ENCODE results near the gene VCP. TPM values are rescaled to one million over a fixed set of nuclear protein-coding genes. Genes with fewer than 3 reads are reported as not detected.

The VCP gene
- polyA plus RNA-seq (2011; rRNA removed), result 428 and 543 TPM in 2 replicates
- 274 and 325 TPM in 2 replicates for polyA plus RNA-seq (2012; cell fraction: cytosol; rRNA removed)
- polyA plus RNA-seq (2012; cell fraction: nucleus; rRNA removed), result 613 and 632 TPM in 2 replicates
- 376 to 390 TPM (median 380 TPM) in 3 replicates for polyA plus RNA-seq (2017; fragmentation: RNase III; extraction: RNeasy Plus Mini Kit Qiagen cat#74134 plus additional on column Dnase treatment)
- polyA minus RNA-seq (2011; rRNA and poly(A)+ RNA removed), result 597 and 682 TPM in 2 replicates

DNA sequence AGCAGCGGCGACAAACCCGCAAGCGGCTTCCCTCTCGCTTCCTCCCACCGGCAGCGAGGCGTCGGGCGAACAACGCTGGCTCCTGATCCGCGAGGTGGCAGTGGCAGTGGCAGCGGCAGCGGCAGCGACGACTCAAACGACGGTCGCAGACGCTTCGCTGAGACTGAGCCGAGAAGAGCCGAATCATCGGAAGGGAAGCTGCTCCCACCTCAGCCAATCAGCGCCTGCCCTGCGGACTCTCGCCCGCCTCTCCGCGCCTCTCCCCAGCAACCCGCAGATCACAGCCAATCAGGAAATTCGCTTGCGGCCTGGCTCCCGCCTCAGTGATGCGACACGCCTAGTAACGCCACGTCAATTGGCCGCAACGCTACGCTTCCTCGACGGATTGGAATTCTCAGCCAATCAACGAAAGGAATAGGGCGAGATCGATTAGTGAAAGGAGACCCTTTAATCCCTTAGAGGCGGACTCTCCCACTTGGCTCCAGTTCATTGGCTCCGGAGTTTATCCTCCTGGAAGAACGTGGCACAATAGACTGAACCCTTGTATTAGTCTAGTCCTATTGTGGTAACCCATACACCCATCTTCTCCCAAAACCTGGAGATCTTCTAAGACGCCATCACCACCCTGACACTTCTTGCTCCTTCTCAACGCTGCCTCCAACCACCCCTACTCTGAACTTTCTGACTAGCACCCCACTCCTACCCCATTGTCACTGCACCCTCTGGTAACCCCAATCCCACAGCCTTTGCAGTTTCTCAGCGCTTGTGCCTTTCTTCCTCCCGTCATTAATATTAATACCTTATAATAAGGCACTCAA is at the start of gene VCP:
TSS of gene VCP (minus strand) at position 165 of the 818 bp plus-strand sequence. CDS start 272 bp downstream, outside the sequence.
- H3K4me3 ChIP-seq, result peak within 1 kb of the TSS; percentile 92
- peak within 1 kb of the TSS; percentile 97 to 98 for H3K27ac ChIP-seq
- FAIRE-seq (peak; percentile 96), ATAC-seq (peak; percentile 91 to 94), DNase-seq (ENCODE audit: low read depth in 1 of 2, low spot score in 1 of 2) (peak; percentile 99 to 100)
- no peaks in the 10 kb centered on the region for H3K9me3 ChIP-seq
- ChIA-PET POLR2A (interaction anchor here (0.5 to 3.2 kb wide), 31 partner anchors 7 to 532 kb away, joined by 3 to 47 read pairs (median 4); partner anchors contain the start of genes ATOSB, DNAJB5, FANCG and PIGO), CTCF (interaction anchor here (0.7 to 3.8 kb wide), 11 partner anchors 8 to 173 kb away, joined by 3 to 27 read pairs (median 5); partner anchors contain the start of genes ATOSB, FANCG and PIGO)
- WGBS (ENCODE audit: missing lambda C conversion rate), result 17% methylated on average over 18 of the region's 54 CpGs
- H3K4me1 ChIP-seq, result peaks cover 28% of the 10 kb centered on the region
- peak within 1 kb of the TSS; percentile 83 for H3K4me2 ChIP-seq
- TF ChIP-seq NR3C1 (IDR thresholded peaks at IDR 0.05) (no peak), HOXB13 (CRISPR knock-in tag; IDR thresholded peaks at IDR 0.05; ENCODE audit: low read depth) (no peak), TP53 (CRISPR knock-in tag; IDR thresholded peaks at IDR 0.05) (no peak), TFCP2L1 (CRISPR knock-in tag; IDR thresholded peaks at IDR 0.05) (peak; percentile 92), KDM5A (IDR thresholded peaks at IDR 0.05) (no peak), RFX5 (IDR thresholded peaks at IDR 0.05) (peak; percentile 99), HOXB5 (CRISPR knock-in tag; IDR thresholded peaks at IDR 0.05) (peak; percentile 54; the same call in 1 of the 2 replicates), ZC3H11A (IDR thresholded peaks at IDR 0.05) (no peak), JUN (IDR thresholded peaks at IDR 0.05) (peak; percentile 91 to 92), POLR2AphosphoS2 (conservative IDR thresholded peaks at IDR 0.05; ENCODE audit: low read length) (no peak), HOXA7 (CRISPR knock-in tag; IDR thresholded peaks at IDR 0.05) (peak; percentile 64; the same call in 1 of the 2 replicates), EHF (CRISPR knock-in tag; IDR thresholded peaks at IDR 0.05) (no peak; the same call in 1 of the 2 replicates), RARB (CRISPR knock-in tag; IDR thresholded peaks at IDR 0.05) (no peak), CHD4 (IDR thresholded peaks at IDR 0.05; ENCODE audit: borderline replicate concordance) (no peak), SREBF2 (IDR thresholded peaks at IDR 0.05) (no peak), FOSB (CRISPR knock-in tag; IDR thresholded peaks at IDR 0.05) (no peak), MAZ (IDR thresholded peaks at IDR 0.05; ENCODE audit: borderline replicate concordance, low read depth, low read length) (no peak), ZSCAN20 (CRISPR knock-in tag; IDR thresholded peaks at IDR 0.05) (no peak), HDAC2 (IDR thresholded peaks at IDR 0.05) (no peak), ESRRA (IDR thresholded peaks at IDR 0.05; ENCODE audit: borderline replicate concordance, low read length) (no peak), ZNF302 (CRISPR knock-in tag; IDR thresholded peaks at IDR 0.05) (no peak), CEBPB (IDR thresholded peaks at IDR 0.05) (no peak), CBX8 (IDR thresholded peaks at IDR 0.05) (no peak), EHMT2 (IDR thresholded peaks at IDR 0.05; ENCODE audit: low read depth) (no peak), POLR2A (IDR thresholded peaks at IDR 0.05; ENCODE audit: low read length) (peak; percentile 98)
- TF ChIP-seq, protein P1, sequence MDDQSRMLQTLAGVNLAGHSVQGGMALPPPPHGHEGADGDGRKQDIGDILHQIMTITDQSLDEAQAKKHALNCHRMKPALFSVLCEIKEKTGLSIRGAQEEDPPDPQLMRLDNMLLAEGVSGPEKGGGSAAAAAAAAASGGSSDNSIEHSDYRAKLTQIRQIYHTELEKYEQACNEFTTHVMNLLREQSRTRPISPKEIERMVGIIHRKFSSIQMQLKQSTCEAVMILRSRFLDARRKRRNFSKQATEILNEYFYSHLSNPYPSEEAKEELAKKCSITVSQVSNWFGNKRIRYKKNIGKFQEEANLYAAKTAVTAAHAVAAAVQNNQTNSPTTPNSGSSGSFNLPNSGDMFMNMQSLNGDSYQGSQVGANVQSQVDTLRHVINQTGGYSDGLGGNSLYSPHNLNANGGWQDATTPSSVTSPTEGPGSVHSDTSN (IDR thresholded peaks at IDR 0.05), result peak; percentile 76
- TF ChIP-seq, protein P2, sequence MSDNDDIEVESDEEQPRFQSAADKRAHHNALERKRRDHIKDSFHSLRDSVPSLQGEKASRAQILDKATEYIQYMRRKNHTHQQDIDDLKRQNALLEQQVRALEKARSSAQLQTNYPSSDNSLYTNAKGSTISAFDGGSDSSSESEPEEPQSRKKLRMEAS (IDR thresholded peaks at IDR 0.05), result peak; percentile 39; the same call in 1 of the 2 replicates
- TF ChIP-seq, protein P3, sequence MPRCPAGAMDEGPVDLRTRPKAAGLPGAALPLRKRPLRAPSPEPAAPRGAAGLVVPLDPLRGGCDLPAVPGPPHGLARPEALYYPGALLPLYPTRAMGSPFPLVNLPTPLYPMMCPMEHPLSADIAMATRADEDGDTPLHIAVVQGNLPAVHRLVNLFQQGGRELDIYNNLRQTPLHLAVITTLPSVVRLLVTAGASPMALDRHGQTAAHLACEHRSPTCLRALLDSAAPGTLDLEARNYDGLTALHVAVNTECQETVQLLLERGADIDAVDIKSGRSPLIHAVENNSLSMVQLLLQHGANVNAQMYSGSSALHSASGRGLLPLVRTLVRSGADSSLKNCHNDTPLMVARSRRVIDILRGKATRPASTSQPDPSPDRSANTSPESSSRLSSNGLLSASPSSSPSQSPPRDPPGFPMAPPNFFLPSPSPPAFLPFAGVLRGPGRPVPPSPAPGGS (IDR thresholded peaks at IDR 0.05), result peak; percentile 80; the same call in 2 of the 3 replicates
- TF ChIP-seq, protein P4, sequence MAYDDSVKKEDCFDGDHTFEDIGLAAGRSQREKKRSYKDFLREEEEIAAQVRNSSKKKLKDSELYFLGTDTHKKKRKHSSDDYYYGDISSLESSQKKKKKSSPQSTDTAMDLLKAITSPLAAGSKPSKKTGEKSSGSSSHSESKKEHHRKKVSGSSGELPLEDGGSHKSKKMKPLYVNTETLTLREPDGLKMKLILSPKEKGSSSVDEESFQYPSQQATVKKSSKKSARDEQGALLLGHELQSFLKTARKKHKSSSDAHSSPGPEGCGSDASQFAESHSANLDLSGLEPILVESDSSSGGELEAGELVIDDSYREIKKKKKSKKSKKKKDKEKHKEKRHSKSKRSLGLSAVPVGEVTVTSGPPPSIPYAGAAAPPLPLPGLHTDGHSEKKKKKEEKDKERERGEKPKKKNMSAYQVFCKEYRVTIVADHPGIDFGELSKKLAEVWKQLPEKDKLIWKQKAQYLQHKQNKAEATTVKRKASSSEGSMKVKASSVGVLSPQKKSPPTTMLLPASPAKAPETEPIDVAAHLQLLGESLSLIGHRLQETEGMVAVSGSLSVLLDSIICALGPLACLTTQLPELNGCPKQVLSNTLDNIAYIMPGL (CRISPR knock-in tag; IDR thresholded peaks at IDR 0.05; ENCODE audit: borderline replicate concordance), result no peak
- TF ChIP-seq, protein P5, sequence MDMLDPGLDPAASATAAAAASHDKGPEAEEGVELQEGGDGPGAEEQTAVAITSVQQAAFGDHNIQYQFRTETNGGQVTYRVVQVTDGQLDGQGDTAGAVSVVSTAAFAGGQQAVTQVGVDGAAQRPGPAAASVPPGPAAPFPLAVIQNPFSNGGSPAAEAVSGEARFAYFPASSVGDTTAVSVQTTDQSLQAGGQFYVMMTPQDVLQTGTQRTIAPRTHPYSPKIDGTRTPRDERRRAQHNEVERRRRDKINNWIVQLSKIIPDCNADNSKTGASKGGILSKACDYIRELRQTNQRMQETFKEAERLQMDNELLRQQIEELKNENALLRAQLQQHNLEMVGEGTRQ (IDR thresholded peaks at IDR 0.05), result no peak
- TF ChIP-seq, protein P6, sequence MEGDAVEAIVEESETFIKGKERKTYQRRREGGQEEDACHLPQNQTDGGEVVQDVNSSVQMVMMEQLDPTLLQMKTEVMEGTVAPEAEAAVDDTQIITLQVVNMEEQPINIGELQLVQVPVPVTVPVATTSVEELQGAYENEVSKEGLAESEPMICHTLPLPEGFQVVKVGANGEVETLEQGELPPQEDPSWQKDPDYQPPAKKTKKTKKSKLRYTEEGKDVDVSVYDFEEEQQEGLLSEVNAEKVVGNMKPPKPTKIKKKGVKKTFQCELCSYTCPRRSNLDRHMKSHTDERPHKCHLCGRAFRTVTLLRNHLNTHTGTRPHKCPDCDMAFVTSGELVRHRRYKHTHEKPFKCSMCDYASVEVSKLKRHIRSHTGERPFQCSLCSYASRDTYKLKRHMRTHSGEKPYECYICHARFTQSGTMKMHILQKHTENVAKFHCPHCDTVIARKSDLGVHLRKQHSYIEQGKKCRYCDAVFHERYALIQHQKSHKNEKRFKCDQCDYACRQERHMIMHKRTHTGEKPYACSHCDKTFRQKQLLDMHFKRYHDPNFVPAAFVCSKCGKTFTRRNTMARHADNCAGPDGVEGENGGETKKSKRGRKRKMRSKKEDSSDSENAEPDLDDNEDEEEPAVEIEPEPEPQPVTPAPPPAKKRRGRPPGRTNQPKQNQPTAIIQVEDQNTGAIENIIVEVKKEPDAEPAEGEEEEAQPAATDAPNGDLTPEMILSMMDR (IDR thresholded peaks at IDR 0.05), result no peak
- TF ChIP-seq, protein P7, sequence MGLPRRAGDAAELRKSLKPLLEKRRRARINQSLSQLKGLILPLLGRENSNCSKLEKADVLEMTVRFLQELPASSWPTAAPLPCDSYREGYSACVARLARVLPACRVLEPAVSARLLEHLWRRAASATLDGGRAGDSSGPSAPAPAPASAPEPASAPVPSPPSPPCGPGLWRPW (IDR thresholded peaks at IDR 0.05), result no peak

All from A549 (cell line).